GM19043 (cell line): ENCODE measurements around the gene GABRB3.

Experiments used
- ATAC-seq: cut with Tn5 transposase; IDR thresholded peaks from one replicate; pipeline ENCODE4 v1.9.1; 2021; ENCODE audit warnings: low read depth; ENCODE audit not compliant: unreplicated experiment

Gene GABRB3

DNA sequence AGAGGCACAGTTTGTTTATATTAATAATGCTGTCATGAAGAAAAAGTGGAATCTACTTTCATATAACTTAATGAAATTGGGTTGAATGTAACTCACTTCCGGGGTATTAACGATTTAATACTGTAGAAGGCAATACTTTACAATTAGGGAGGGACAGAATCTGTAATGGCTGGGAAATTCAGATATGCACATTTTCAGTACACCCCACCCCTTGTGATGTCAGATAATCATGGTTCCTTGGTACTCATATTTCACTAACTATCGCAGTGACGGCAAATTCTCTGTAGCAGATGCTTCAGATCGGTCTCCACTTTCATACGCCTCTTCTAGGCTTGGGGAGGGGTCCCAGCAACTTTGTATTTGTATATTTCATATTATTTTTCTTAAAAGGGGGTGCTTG, 207.3 kb downstream of the GABRB3 start:
- ATAC-seq, result no peak

DNA sequence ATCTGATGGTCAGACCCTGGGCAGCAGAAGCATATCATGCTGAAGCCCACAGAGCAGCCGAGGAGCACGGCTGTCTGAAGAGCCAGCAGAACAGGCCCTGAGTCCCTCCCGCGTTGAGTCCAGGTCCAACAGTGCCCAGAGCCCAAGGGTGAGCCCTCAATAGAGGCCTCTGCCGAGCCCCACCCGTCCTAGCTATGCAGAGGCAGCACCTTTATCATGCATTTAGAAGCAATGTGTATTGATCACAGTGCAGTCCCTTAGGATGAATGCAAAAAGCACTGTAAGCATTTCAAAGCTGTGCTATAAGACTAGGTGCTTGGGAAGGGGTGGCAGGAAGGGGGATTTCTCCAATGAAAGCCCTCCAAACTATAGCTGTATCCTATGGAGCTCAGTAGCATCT, 208.5 kb downstream of the GABRB3 start:
- ATAC-seq, result no peak

DNA sequence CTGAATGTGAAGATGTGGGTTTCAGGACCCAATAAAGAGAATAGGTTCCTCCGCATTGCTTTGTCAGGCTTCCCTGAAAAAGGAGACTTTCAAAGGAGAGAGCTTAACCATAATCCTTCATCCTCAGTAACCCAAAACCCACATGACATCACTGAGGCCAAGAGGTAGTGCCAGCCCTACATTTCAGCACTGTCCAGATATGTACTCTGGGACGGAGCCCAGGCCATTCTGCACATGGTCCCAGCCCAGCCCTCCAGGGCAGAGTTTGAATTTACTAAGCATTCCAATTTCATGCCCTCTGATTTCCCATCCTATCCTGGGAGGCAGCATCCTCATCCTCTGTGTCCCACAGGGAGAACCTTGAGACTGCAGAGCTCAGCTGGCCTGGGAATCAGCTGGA, 210.5 kb downstream of the GABRB3 start:
- no peak for ATAC-seq

DNA sequence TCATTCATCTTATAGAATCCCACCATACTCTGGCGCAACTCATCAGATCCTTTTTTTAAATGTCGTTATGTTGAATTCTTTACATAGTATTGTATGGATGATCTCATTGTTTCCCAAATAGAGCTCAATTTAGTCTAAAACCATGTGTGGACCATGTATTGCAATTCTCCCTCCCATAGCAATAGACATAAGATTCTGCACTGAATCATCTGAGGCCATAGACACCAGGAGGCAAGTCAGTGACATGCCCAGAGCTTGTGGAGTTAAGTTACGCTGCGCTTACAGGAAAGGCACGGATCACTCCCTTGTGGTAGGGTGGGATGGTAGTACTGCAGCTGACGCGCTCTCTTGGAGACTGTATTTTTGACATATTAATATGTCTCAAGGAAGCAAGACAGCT, 211.0 kb downstream of the GABRB3 start:
- ATAC-seq, result no peak

DNA sequence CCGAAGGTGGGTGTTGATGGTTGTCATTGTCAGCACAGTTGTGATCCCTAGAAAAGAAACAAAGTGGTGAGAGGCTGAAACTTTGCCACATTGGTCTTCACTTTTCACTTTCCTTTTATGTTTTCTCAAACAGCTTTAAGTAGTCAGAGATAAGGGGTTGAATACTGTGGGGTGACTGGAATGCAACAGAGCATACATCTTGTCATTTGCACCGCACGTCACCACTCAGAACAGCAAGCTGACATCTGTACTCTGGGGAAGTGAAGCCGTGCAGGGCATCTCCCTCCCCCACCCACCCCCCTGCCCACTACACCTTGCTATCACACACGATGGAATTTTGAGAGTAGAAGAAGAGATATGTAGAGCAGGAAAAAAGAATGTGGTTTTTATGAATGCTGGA, 211.7 kb downstream of the GABRB3 start:
- no peak for ATAC-seq

DNA sequence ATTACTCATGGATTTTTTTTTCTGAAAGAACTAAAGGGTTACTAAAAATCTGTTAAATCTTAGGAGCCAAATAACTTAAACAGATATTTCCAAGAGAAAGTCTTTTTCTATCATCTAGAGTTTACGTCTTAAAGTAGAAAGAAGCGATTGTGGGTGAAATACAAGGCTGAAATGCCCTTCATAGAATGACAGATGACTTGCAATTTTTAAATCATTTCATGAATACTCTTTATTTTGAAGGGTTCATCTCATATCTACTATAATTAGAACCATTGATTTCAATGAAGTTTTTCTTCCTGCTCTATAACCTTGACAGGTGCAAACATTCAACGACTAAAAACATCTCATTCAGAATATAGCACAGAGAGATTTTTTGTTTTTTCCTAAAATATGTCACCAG, 217.0 kb downstream of the GABRB3 start:
- no peak for ATAC-seq

DNA sequence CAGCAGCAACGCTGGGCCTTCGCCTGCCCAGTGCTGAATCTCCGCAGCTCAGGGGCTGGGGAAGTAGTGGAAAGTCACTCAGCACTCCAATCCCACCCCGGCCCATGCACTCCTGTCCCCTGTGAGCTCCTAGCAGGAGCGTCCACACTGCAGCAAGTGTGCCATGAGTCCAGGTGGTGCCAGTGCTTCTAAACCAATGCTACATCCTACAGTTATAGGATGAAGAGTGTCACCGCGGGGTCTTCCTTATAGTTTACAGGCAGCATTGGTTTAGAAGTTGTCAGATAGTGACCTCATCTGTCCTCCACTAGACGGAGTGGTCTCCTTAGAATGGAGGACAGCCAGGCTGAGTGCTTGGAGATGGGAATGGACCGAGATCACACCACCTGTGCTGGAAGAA, 221.4 kb downstream of the GABRB3 start:
- no peak for ATAC-seq

DNA sequence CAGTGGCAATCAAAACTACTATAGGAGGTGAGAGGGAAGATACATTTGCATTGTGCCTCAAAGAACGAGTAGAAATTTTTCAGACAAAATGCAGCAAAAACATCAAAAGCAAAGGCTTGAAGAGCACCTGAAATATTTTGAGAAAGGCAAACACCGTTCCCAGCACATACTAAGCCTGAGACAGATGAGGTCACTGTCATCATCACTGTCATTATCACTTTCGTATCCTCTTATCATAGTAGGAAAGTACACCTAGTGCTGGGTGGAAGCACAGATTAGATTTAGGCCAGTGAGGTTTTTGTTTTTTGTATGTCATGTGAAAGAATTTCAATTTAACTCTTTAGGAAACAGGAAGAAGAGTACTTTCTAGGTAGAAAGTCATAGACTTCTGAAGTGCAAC, 222.0 kb downstream of the GABRB3 start:
- ATAC-seq, result no peak

DNA sequence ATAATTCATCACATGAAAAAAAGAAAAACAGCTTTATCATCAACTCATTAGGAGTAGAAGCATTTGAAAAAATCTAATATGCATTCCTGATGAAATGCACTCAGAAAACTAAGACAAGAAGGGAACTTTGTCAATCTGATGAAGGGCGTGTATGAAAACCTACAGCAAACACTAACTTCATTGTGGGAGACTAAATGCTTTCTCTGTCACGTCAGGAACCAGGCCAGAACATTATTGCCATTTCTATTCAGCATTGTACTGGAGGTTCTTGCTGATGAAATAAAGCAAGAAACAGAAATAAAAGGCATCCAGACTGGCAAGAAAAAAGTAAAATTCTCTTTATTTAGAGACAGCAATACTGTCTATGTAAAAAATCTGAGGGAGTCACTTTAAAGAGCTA, 235.2 kb downstream of the GABRB3 start:
- no peak for ATAC-seq

DNA sequence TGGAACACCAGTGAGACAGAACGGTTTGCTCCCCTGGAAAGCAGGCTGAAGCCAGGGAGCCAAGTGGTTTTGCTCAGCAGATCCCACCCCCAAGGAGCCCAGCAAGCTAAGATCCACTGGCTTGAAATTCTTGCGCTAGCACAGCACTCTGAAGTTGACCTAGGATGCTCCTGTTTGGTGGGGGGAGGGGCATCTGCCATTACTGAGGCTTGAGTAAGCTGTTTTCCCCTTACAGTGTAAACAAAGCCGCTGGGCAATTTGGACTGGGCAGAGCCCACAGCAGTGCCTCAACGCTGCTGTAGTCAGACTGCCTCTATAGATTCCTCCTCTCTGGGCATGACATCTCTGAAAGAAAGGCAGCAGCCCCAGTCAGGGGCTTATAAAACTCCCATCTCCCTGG, 241.4 kb downstream of the GABRB3 start:
- no peak for ATAC-seq

DNA sequence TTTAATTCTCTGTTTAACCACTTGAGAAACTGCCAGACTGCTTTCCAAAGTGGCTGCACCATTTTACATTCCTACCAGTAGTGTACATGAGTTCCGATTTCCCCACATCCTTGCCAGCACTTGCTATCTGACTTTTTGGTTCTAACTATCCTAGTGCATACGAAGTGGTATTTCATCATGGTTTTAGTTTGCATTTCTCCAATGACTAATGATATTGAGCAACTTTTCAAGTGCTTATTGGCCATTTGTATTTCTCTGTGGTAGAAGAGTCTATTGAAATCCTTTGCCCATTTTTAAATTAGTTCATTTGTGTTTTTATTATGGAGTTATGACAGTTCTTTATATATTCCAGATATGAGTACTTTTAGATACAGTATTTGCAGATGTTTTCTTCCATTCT, 247.8 kb downstream of the GABRB3 start:
- no peak for ATAC-seq

DNA sequence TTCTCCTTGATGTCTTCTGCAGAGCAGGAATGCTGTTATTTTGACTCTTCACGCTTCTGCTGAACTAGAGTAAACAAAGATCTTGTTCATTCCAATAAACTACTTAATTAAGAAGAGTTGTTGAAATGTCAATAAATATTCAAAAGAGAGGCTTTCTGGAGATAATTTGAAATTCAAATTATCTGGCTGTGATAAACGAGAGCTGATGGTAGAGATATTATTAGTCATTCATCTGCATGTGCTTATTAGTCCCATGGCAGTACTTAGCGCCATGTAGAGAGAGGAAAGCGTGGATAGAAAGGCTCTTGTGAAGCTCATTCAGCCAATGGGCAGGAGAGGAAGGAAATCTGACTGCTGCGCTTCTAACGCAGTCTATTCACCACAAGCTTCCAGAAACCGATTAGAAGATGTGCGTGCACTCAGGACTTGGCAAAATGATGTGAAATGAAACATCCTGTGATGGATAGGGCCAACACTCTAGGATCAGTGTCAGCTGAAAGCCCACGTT, 251.1 kb downstream of the GABRB3 start:
- no peak for ATAC-seq

DNA sequence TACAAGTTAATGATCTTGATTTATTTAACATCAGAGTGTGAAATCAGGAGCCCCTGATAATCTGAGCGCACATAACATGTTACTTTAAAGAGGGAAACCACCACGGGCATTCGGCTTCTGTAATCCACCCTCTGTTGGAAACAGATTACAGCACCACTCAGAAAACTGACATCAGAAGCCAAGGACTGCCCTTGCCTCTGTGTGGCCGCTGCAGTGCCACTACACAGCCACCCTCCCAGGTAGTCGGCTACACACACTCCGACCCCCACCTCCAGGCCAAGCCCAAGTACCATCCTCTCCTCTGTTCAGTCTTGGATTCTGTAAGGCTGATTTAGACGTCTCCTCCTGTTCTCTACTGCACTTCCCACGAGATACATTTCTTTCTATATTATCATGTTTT, 251.7 kb downstream of the GABRB3 start:
- no peak for ATAC-seq

DNA sequence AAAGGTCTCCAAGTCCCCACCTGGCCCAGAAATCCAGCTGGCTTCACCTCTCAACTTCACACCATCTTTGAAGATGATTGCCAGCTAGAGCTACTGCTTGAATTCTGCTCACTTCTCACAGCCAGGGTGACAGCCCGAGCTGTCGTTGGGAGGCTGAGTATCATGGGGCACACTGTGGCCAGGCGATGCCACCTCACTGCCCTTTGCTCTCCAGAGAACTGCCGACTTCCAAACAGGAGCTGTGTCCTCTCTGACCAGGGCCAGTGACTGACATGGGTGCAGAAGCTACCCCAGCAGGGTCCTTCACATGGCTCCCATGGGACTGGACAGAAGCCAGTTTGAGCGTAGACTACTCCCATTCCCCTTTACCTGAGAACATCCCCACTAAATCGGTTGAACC, 254.0 kb downstream of the GABRB3 start:
- ATAC-seq, result no peak

DNA sequence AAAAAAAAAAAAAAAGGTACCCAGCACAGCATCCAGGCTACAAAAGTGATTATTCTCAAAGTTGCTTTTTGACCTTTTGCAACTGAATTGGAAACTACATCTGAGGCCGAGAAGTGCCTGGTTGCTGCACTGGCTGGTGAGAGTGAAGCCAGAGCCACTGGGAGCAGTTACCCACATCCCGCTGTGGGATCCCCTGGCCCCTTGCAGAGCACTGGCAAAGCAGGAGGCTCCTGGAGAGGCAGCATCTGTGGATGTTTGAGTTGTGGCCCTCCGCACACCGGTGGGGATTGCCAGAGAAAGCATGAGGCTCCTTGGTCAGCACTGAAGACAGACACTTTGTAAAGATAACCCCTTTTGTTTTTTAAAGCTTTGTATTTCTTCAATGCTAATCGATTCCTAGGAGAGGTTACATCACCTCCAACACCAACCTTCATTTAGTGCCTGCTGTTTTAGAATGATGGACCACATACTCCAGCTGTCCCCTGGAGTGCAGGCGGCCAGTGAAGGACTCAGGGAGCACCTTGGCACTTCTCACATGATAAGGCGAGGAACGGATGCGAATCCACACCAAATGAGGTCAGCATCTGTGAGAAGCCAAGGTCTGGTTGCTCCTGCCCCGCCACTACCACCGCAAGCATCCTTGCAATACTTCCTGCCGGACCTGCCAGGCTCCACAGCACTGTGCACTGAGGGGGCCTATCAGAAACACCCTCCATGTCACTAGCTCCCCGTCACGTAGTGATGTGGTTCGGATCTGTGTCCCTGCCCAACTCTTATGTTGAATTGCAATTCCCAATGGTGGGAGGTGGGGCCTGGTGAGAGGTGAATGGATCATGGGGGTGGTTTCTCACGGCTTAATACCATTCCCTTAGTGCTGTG, 256.5 kb downstream of the GABRB3 start:
- ATAC-seq, result no peak

DNA sequence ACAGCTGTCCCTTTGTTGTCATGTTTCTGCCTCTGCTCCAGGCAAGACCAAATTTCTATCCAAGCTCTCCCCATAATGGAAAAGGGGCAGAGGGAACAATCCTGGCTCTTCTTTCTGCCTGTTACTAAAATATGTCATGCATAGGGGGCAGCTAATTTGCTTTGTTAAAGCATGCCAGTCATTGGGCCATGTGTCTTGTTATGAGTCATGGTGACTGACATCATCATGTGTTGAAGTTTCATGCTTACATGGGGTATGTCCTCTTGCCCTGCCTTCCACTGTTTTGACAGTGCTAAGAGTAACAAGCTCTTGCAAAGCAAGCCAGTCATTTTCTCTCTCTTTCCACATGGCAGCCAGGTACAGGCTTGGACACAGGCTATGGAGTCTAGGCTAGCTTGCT, 268.9 kb downstream of the GABRB3 start:
- ATAC-seq, result no peak
